Inferior parietal cortex (tissue), 1 donor: ENCODE results near the gene AASS.

Experiments
- DNase-seq: peaks from one replicate; pipeline ENCODE4 v3.0.0-alpha.2; 2016; ENCODE audit errors: extremely low spot score

AASS gene

DNA sequence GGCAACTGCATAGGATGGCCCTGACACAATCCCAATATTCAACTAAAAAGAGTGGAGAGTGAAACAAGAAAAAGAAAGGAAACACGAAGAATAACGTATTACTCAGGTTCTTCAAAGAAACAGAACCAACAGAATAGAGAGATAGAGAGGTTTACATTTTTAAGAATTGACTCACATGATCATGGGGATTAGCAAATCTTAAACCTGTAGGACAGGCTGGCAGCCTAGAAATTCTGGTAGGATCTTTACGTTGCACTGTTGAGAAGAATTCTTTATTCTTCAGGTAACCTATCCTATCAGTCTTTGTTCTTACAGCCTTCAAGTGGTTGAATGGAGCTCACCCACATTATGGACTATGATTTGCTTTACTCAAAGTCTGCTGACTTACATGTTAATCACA lies 103.9 kb downstream of the AASS start:
- DNase-seq: no peak

DNA sequence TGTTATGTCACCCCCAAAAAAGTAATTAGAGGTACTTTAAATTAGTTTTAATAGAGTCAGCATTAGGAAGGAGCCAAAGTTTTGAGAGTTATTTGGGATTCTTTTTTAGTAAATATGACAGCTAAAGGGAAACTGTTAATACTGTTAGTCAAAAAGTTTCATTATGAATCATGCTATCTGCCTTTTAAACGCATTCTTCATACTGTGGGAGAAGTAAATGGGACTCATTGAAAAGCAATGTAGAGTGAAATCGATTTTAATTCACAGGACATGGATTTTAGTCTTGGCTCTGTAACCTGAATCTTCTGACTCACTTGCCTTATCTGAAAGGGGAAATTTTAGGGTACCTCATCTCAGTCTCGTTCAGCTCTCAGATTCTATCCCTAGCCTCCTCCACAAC lies 105.1 kb downstream of the AASS start:
- no peak for DNase-seq

- no peak for DNase-seq
Observed at GRCh38 chr7:122038134-122038533, 105.9 kb downstream of the AASS start.

DNA sequence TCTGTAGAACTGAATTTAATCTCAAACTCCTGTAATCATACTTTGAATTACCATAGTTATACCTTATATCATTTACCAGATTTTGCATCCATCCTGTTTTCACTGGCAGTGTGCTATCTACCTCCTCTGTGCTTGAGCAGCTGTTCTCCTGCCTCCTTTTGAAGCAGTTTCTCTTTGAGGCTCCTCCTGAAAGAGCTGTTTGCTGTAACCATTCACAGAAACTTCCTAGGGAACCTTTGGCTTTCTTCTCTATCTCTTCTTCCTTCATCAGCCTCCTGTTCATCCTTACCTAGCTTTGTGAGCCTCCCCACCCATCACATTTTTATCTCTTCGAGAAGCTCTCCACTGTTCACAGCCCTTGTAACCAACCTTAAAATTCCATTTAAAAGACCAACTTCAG lies 108.2 kb downstream of the AASS start:
- no peak for DNase-seq

DNA sequence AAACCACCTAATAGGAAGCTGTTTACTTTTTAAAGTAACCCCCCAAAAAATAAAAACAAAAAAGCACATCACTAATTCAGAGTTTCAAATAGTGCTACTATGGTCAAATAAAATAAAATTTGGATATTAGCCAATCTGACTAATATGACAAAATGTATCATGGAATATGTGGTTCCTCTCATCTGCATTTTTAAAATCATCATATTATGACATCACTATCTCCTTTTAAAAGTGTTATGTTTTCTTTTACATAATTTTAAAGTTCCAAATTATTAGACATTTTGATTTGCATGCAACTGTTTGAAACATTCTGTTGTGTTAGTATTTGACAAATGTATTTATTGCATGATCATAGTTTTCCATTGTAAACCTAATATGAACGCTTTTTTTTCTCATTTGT lies 110.4 kb downstream of the AASS start:
- no peak for DNase-seq

- DNase-seq: no peak
Observed at GRCh38 chr7:122027058-122027457, 117.0 kb downstream of the AASS start.
